Type B pancreatic cell (in vitro differentiated cells): ENCODE results near the gene SEMA3D. TPM values are rescaled to one million over a fixed set of nuclear protein-coding genes. Genes with fewer than 3 reads are reported as not detected.

Experiments used
- DNase-seq: peaks from one replicate; pipeline ENCODE4 v3.0.0; 2021; ENCODE audit warnings: mixed read lengths; ENCODE audit not compliant: unreplicated experiment; ENCODE audit errors: extremely low spot score
- H3K27ac Mint-ChIP-seq: 2 replicates; pipeline ENCODE4 v1.8.0; 2021; ENCODE audit warnings: mild to moderate bottlenecking, mixed read lengths
- H3K27me3 Mint-ChIP-seq: 2 replicates; pipeline ENCODE4 v1.8.0; 2021; ENCODE audit warnings: mixed read lengths
- H3K36me3 Mint-ChIP-seq: 2 replicates; pipeline ENCODE4 v1.8.0; 2021; ENCODE audit warnings: mixed read lengths
- H3K4me1 Mint-ChIP-seq: one replicate; pipeline ENCODE4 v1.8.0; 2021; ENCODE audit warnings: mixed read lengths; ENCODE audit not compliant: unreplicated experiment
- H3K4me3 Mint-ChIP-seq: 2 replicates; pipeline ENCODE4 v1.8.0; 2021; ENCODE audit warnings: mild to moderate bottlenecking, mixed read lengths
- H3K9me3 Mint-ChIP-seq: 2 replicates; pipeline ENCODE4 v1.8.0; 2021; ENCODE audit warnings: mixed read lengths
- CTCF ChIP-seq: fragments of 200-600 bp; sonication (generic); conservative IDR thresholded peaks from 2 replicates; pipeline ENCODE4 v1.5.0; 2021; ENCODE audit warnings: antibody characterized with exemption, mild to moderate bottlenecking
- total RNA-seq: library from RNA; stranded (reverse); gene quantifications from 2 replicates; pipeline ENCODE4 v1.2.1, GENCODE V29; 2021; ENCODE audit warnings: low replicate concordance

The SEMA3D gene
- total RNA-seq, 1 donor from 2014 or later: 52.9 TPM

- TF ChIP-seq CTCF: no peak
- H3K9me3 Mint-ChIP-seq: peaks cover 5% of the 10 kb centered on the region
- DNase-seq: no peak
- H3K27me3 Mint-ChIP-seq: no peaks in the 10 kb centered on the region
- no peak overlapping the region for H3K27ac Mint-ChIP-seq
- peaks cover 3% of the 10 kb centered on the region for H3K36me3 Mint-ChIP-seq
- H3K4me1 Mint-ChIP-seq: no peaks in the 10 kb centered on the region
- no peak overlapping the region for H3K4me3 Mint-ChIP-seq
These were observed 33.1 kb downstream of the SEMA3D start for GRCh38 chr7:85153715-85154114.

- DNase-seq: no peak
- Mint-ChIP-seq H3K4me3 (no peak overlapping the region), H3K4me1 (no peaks in the 10 kb centered on the region), H3K27me3 (no peaks in the 10 kb centered on the region), H3K36me3 (peaks cover 3% of the 10 kb centered on the region), H3K27ac (no peak overlapping the region), H3K9me3 (no peaks in the 10 kb centered on the region)
- no peak for TF ChIP-seq CTCF
These were observed 36.2 kb downstream of the SEMA3D start for GRCh38 chr7:85150624-85151023.

GRCh38 chr7:85144771-85145170, 42.1 kb downstream of the SEMA3D start:
- Mint-ChIP-seq H3K9me3 (no peaks in the 10 kb centered on the region), H3K36me3 (peaks cover 3% of the 10 kb centered on the region), H3K4me3 (no peak overlapping the region), H3K27me3 (no peaks in the 10 kb centered on the region), H3K4me1 (no peaks in the 10 kb centered on the region), H3K27ac (no peak overlapping the region)
- TF ChIP-seq CTCF: no peak
- DNase-seq: no peak

- DNase-seq: no peak
- Mint-ChIP-seq H3K4me3 (no peak overlapping the region), H3K4me1 (no peaks in the 10 kb centered on the region), H3K36me3 (peaks cover 3% of the 10 kb centered on the region), H3K27me3 (no peaks in the 10 kb centered on the region), H3K9me3 (no peaks in the 10 kb centered on the region), H3K27ac (no peak overlapping the region)
- no peak for TF ChIP-seq CTCF
These were observed 50.9 kb downstream of the SEMA3D start for GRCh38 chr7:85135977-85136376.

- DNase-seq: no peak
These were observed 53.3 kb downstream of the SEMA3D start for GRCh38 chr7:85133560-85133959.

More at GRCh38 chr7:85133560-85133959, 53.3 kb downstream of the SEMA3D start:
- no peaks in the 10 kb centered on the region for H3K27me3 Mint-ChIP-seq
- no peaks in the 10 kb centered on the region for H3K9me3 Mint-ChIP-seq
- TF ChIP-seq CTCF: no peak
- no peaks in the 10 kb centered on the region for H3K4me1 Mint-ChIP-seq
- no peak overlapping the region for H3K27ac Mint-ChIP-seq
- no peaks in the 10 kb centered on the region for H3K36me3 Mint-ChIP-seq
- H3K4me3 Mint-ChIP-seq: no peak overlapping the region
